GM12865 (cell line): ENCODE measurements around the gene OR10AD1.
"Not testable (repeated sequence)": the region's sequence is repeated elsewhere in the genome, so short reads cannot be mapped to it uniquely, and the experiment has no call there.

ENCODE experiments used
- DNase-seq: peaks from one replicate; pipeline ENCODE4 v3.0.0; 2010; ENCODE audit warnings: low read depth
- H3K4me3 ChIP-seq: 2 replicates; pipeline ENCODE4 v1.5.1; 2011; ENCODE audit warnings: mild to moderate bottlenecking, low read depth, low read length, control low read depth
- CTCF ChIP-seq: IDR thresholded peaks from 2 replicates; pipeline ENCODE4 v1.5.1; 2011; ENCODE audit warnings: low read length, control low read depth, low read depth, inconsistent platforms; ENCODE audit not compliant: insufficient read depth; ENCODE audit errors: missing control alignments

The OR10AD1 gene

GRCh38 chr12:48163150-48163747 lies 39.8 kb downstream of the OR10AD1 start:
- DNase-seq: no peak
- no peak overlapping the region for H3K4me3 ChIP-seq
- TF ChIP-seq CTCF: no peak

- DNase-seq: peak; percentile 45
Observed at GRCh38 chr12:48160807-48161206, 42.3 kb downstream of the OR10AD1 start.

DNA sequence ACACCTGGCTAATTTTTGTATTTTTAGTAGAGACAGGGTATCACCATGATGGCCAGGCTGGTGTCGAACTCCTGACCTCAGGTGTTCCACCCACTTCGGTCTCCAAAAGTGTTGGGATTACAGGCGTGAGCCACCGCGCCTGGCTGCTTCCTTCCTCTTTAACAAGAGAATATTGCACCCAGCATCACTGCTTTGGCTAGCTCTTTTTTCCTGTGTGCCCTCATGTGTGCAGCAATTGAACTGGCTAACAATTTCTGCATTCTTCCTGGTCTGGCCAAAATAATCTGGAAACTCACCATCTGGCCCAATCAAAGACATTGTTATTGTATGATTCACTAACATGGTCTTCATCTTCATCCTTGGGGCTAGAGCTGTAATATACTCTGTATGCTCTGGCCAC lies 43.0 kb downstream of the OR10AD1 start:
- no peak overlapping the region for H3K4me3 ChIP-seq
- DNase-seq: no peak
- TF ChIP-seq CTCF: no peak

More at GRCh38 chr12:48160807-48161206, 42.3 kb downstream of the OR10AD1 start:
- H3K4me3 ChIP-seq: no peak overlapping the region
- no peak for TF ChIP-seq CTCF

DNA sequence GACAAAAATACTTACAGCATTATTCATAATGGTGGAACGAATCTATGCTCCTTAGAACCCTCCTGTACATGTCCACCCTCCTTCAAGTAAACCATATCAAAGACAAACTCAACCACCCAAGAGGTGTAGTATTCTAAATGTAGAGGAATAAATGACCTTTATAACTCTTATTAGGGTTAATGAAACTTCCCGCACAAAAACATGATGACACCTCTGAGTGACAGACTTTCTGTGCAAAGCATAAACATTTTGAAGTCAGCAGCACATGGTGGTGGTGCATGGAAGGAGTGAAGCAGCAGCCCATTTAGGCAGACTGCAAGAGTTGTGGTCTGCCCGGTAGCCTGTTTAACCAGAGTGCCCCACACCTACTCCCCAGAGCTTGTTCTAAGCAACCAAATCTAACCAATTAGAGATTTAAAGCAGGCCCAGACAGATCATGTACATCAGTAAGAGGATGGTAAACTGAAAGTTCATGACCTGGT lies 45.2 kb downstream of the OR10AD1 start:
- no peak for TF ChIP-seq CTCF
- peak overlapping the region; percentile 58 for H3K4me3 ChIP-seq
- DNase-seq: peak; percentile 13

- TF ChIP-seq CTCF: peak; percentile 42
- peak; percentile 99 for DNase-seq
Observed at GRCh38 chr12:48157018-48157888, 45.8 kb downstream of the OR10AD1 start, which contains the start of gene ASB8. Gene ASB8, minus strand, starts transcription at chr12:48157515. Its CDS starts 4,019 bp downstream, at chr12:48153496.

GRCh38 chr12:48156652-48157017 lies 46.5 kb downstream of the OR10AD1 start:
- H3K4me3 ChIP-seq: peak overlapping the region; percentile 66
- DNase-seq: no peak
- TF ChIP-seq CTCF: no peak

More at GRCh38 chr12:48157018-48157888, 45.8 kb downstream of the OR10AD1 start, which contains the start of gene ASB8:
- H3K4me3 ChIP-seq: peak within 1 kb of the TSS; percentile 66

GRCh38 chr12:48155786-48156185 lies 47.3 kb downstream of the OR10AD1 start:
- DNase-seq, H3K4me3 ChIP-seq: not testable (repeated sequence)
